Thyroid gland (tissue), 4 donors: Measurements from ENCODE around the gene SOWAHC.

Experiments
- POLR2A ChIP-seq, 2 donors: fragments of 450-650 bp; IDR thresholded peaks; one replicate each; pipeline ENCODE4 v1.6.1; 2017; ENCODE audit warnings: antibody characterized with exemption in 2 of 2, mild to moderate bottlenecking in 2 of 2, moderate library complexity in 1 of 2
- TF ChIP-seq, protein P1 (sequence below), 6 experiments: fragments of 200-600 bp in 3 of 6; fragments of 450-650 bp in 3 of 6; sonication (generic) in 3 of 6; IDR thresholded peaks; one replicate each; pipeline ENCODE4 v1.5.1; 2016 to 2019; ENCODE audit warnings: antibody characterized with exemption in 6 of 6, mild to moderate bottlenecking in 2 of 6, inconsistent platforms in 1 of 6, moderate library complexity in 1 of 6

DNA sequence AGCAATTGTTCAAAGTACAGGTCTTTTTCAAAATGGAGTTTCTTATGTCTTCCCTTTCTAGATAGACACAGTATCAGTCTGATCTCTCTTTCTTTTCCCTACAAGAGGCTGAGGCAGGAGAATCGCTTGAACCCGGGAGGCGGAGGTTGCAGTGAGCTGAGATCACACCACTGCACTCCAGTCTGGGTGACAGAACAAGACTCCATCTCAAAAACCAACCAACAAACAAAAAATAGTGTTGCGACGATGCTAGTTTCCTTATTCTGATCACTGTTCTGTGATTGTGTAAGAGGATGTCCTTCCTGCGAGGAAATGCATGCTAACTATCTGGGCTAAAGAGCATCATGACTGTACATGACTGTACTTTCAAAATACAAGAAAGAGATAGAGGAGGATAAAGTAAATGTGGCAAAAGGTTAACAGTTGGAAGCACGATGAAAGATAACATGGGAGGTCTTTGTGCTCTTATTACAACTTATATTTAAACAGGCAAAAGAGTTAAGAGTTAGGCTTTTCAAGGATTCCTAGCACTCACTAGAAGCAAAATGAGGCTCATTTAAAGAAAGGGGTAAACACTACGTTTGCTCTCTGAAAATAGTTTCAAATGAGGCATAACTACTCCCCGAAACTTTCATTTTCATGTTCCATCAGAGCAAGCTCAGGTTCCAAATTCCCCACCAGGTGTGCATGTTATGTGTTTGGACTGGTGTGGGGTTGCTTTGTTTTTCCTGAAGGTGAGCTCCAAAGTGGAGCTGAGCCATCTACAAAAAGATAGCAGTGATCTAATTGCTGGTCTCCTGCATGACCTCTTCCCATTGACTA lies 23.8 kb downstream of the SOWAHC start:
- TF ChIP-seq, protein P1, sequence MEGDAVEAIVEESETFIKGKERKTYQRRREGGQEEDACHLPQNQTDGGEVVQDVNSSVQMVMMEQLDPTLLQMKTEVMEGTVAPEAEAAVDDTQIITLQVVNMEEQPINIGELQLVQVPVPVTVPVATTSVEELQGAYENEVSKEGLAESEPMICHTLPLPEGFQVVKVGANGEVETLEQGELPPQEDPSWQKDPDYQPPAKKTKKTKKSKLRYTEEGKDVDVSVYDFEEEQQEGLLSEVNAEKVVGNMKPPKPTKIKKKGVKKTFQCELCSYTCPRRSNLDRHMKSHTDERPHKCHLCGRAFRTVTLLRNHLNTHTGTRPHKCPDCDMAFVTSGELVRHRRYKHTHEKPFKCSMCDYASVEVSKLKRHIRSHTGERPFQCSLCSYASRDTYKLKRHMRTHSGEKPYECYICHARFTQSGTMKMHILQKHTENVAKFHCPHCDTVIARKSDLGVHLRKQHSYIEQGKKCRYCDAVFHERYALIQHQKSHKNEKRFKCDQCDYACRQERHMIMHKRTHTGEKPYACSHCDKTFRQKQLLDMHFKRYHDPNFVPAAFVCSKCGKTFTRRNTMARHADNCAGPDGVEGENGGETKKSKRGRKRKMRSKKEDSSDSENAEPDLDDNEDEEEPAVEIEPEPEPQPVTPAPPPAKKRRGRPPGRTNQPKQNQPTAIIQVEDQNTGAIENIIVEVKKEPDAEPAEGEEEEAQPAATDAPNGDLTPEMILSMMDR (IDR thresholded peaks at IDR 0.05): no peak
- no peak for TF ChIP-seq POLR2A (IDR thresholded peaks at IDR 0.05)
